ENCODE results near the gene ARMC2.

DNA sequence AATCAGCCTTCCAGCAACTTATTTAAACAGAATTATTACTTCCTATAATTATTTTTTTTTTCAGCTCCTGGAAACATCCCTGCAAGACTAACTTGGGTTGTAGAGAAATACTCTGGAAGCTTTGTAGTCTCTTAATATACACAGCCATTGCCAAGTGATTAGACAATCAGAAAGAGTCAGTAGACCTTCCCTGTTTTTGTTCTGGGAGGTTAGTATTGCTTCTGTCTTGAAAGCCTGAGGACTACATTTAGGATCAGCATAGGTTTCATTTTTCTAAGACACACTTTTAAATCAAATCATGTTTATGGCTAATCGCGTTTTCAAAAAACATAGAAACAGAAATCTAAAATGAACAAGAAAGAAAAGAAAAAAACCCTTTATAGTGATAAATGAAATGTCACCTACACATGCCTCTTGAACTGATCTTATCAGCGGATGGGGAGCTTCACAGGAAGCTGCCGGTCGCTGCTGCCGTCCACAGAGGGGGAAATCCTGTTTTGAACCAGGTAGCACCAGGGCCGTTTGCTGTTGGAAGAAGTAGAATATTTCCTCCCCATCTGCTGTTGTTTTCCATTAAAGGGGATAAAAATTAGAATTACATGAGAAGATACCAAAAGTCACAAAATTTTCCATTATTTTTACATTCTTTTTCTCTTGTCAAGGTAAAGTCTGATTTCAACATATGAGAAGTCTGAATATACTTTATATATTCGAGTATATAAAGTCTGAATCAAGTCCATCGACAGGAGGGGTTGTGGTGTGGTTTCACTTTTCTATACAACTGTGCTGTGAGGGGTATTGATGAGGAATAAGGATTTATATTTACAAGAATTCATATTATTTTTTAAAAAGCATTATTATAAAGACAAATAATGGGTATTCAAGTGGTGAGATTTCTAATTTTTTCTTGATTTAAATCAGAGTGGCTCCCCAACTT lies 94.6 kb downstream of the ARMC2 start:
- TF ChIP-seq, protein P1, sequence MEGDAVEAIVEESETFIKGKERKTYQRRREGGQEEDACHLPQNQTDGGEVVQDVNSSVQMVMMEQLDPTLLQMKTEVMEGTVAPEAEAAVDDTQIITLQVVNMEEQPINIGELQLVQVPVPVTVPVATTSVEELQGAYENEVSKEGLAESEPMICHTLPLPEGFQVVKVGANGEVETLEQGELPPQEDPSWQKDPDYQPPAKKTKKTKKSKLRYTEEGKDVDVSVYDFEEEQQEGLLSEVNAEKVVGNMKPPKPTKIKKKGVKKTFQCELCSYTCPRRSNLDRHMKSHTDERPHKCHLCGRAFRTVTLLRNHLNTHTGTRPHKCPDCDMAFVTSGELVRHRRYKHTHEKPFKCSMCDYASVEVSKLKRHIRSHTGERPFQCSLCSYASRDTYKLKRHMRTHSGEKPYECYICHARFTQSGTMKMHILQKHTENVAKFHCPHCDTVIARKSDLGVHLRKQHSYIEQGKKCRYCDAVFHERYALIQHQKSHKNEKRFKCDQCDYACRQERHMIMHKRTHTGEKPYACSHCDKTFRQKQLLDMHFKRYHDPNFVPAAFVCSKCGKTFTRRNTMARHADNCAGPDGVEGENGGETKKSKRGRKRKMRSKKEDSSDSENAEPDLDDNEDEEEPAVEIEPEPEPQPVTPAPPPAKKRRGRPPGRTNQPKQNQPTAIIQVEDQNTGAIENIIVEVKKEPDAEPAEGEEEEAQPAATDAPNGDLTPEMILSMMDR (IDR thresholded peaks at IDR 0.05), result no peak
- no peak for TF ChIP-seq POLR2A (IDR thresholded peaks at IDR 0.05)

Measured in tibial nerve (tissue), 3 donors.